Endothelial cell (in vitro differentiated cells): ENCODE measurements around the gene ETS2. TPM values are rescaled to one million over a fixed set of nuclear protein-coding genes. Genes with fewer than 3 reads are reported as not detected.

Source experiments
- DNase-seq: peaks from one replicate; pipeline ENCODE4 v3.0.0; 2021; ENCODE audit warnings: low spot score
- H3K27ac Mint-ChIP-seq: one replicate; pipeline ENCODE4 v1.8.0; 2021; ENCODE audit warnings: mixed read lengths, inconsistent platforms; ENCODE audit not compliant: unreplicated experiment
- H3K27me3 Mint-ChIP-seq: one replicate; pipeline ENCODE4 v1.8.0; 2021; ENCODE audit warnings: mild to moderate bottlenecking, moderate library complexity, mixed read lengths, inconsistent platforms; ENCODE audit not compliant: unreplicated experiment
- H3K36me3 Mint-ChIP-seq: one replicate; pipeline ENCODE4 v1.8.0; 2021; ENCODE audit warnings: mild to moderate bottlenecking, low read depth, mixed read lengths, inconsistent platforms; ENCODE audit not compliant: unreplicated experiment
- H3K4me1 Mint-ChIP-seq: one replicate; pipeline ENCODE4 v1.8.0; 2021; ENCODE audit warnings: mild to moderate bottlenecking, mixed read lengths, inconsistent platforms; ENCODE audit not compliant: unreplicated experiment
- H3K4me3 Mint-ChIP-seq: one replicate; pipeline ENCODE4 v1.8.0; 2021; ENCODE audit warnings: mild to moderate bottlenecking, mixed read lengths, inconsistent platforms; ENCODE audit not compliant: unreplicated experiment
- H3K9me3 Mint-ChIP-seq: one replicate; pipeline ENCODE4 v1.8.0; 2021; ENCODE audit warnings: mixed read lengths, inconsistent platforms; ENCODE audit not compliant: unreplicated experiment
- CTCF ChIP-seq: fragments of 200-600 bp; sonication (generic); IDR thresholded peaks from one replicate; pipeline ENCODE4 v1.5.0; 2021; ENCODE audit warnings: antibody characterized with exemption; ENCODE audit not compliant: unreplicated experiment
- total RNA-seq: library from RNA; stranded (reverse); fragmentation: NEBNext Ultra II Directional; extraction: Animal tissue kit (Norgen Biotek cat#: 25700); gene quantifications from one replicate; pipeline ENCODE4 v1.2.1, GENCODE V29; 2021; ENCODE audit not compliant: unreplicated experiment

The ETS2 gene
- total RNA-seq, 1 donor from 2014 or later = 74.2 TPM

GRCh38 chr21:38849776-38850175 is 44.0 kb downstream of the ETS2 start:
- H3K36me3 Mint-ChIP-seq = peaks cover 6% of the 10 kb centered on the region
- no peak overlapping the region for H3K27ac Mint-ChIP-seq
- no peaks in the 10 kb centered on the region for H3K9me3 Mint-ChIP-seq
- no peak for TF ChIP-seq CTCF
- H3K4me3 Mint-ChIP-seq = no peak overlapping the region
- H3K4me1 Mint-ChIP-seq = peaks cover 3% of the 10 kb centered on the region
- peaks cover 6% of the 10 kb centered on the region for H3K27me3 Mint-ChIP-seq
- DNase-seq = no peak

- Mint-ChIP-seq H3K4me3 (no peak overlapping the region), H3K27ac (no peak overlapping the region), H3K9me3 (no peaks in the 10 kb centered on the region), H3K36me3 (peaks cover 6% of the 10 kb centered on the region), H3K4me1 (peaks cover 3% of the 10 kb centered on the region), H3K27me3 (peaks cover 6% of the 10 kb centered on the region)
- TF ChIP-seq CTCF = no peak
- no peak for DNase-seq
These were observed 44.7 kb downstream of the ETS2 start for GRCh38 chr21:38850277-38850951.

GRCh38 chr21:38851101-38851500 is 45.4 kb downstream of the ETS2 start:
- TF ChIP-seq CTCF = no peak
- Mint-ChIP-seq H3K4me3 (no peak overlapping the region), H3K27me3 (peaks cover 6% of the 10 kb centered on the region), H3K9me3 (no peaks in the 10 kb centered on the region), H3K36me3 (peaks cover 6% of the 10 kb centered on the region), H3K4me1 (peaks cover 3% of the 10 kb centered on the region), H3K27ac (no peak overlapping the region)
- no peak for DNase-seq

- peaks cover 3% of the 10 kb centered on the region for H3K4me1 Mint-ChIP-seq
- no peak overlapping the region for H3K27ac Mint-ChIP-seq
These were observed 46.5 kb downstream of the ETS2 start for GRCh38 chr21:38852278-38852677.

More at GRCh38 chr21:38852278-38852677, 46.5 kb downstream of the ETS2 start:
- TF ChIP-seq CTCF = no peak
- peak overlapping the region; percentile 3 for H3K4me3 Mint-ChIP-seq
- no peak for DNase-seq
- H3K27me3 Mint-ChIP-seq = peaks cover 6% of the 10 kb centered on the region
- peaks cover 6% of the 10 kb centered on the region for H3K36me3 Mint-ChIP-seq
- H3K9me3 Mint-ChIP-seq = no peaks in the 10 kb centered on the region
